PC-9 (cell line): ENCODE data around the gene LRP1B. TPM values are rescaled to one million over a fixed set of nuclear protein-coding genes. Genes with fewer than 3 reads are reported as not detected.

Experiments
- BruUV-seq: library from RNA; stranded (reverse); fragments of 400-500 nt; replicated peaks from 2 replicates; lab custom pipeline; 2021; lab: Mats Ljungman, UMichigan
- CTCF ChIA-PET: fragments of 300-600 bp; sonication (Branson Sonifier 250); formaldehyde crosslinking; loops from one replicate; lab custom pipeline; 2022; ENCODE audit warnings: antibody characterized with exemption; lab: Charles Lee
- POLR2A ChIA-PET: fragments of 300-600 bp; sonication (Branson Sonifier 250); formaldehyde crosslinking; loops from one replicate; lab custom pipeline; 2022; ENCODE audit warnings: antibody characterized with exemption; ENCODE audit not compliant: unreplicated experiment; lab: Charles Lee
- DNase-seq, 2 experiments: peaks; one replicate each; pipeline versions ENCODE4 v3.0.0 to v3.0.0-alpha.2; 2015 to 2022; ENCODE audit warnings: mixed read lengths in 1 of 2
- H2AFZ ChIP-seq: fragments of 200-600 bp; sonication (generic); 2 replicates; pipeline ENCODE4 v1.8.1; 2017; ENCODE audit warnings: antibody characterized with exemption
- H3F3A ChIP-seq: fragments of 200-600 bp; sonication (generic); 2 replicates; pipeline ENCODE4 v1.8.1; 2017; ENCODE audit warnings: antibody characterized with exemption, mild to moderate bottlenecking, low read depth; ENCODE audit not compliant: insufficient read depth
- H3K27ac ChIP-seq: fragments of 200-600 bp; sonication (generic); 2 replicates; pipeline ENCODE4 v1.6.1; 2016; ENCODE audit warnings: mixed run types
- H3K27me3 ChIP-seq: fragments of 200-600 bp; sonication (generic); 2 replicates; pipeline ENCODE4 v1.6.1; 2016; ENCODE audit warnings: low read depth, mixed run types; ENCODE audit not compliant: insufficient read depth
- H3K36me3 ChIP-seq: fragments of 200-600 bp; sonication (generic); 2 replicates; pipeline ENCODE4 v1.6.1; 2016; ENCODE audit warnings: low read depth, mixed run types
- H3K4me1 ChIP-seq: fragments of 200-600 bp; sonication (generic); replicated peaks from 2 replicates; pipeline ENCODE4 v1.6.1; 2016; ENCODE audit warnings: mixed run types; ENCODE audit not compliant: insufficient read depth
- H3K4me2 ChIP-seq: fragments of 200-600 bp; sonication (generic); 2 replicates; pipeline ENCODE4 v1.6.1; 2017; ENCODE audit warnings: mixed run types
- H3K4me3 ChIP-seq: fragments of 200-600 bp; sonication (generic); 2 replicates; pipeline ENCODE4 v1.6.1; 2016; ENCODE audit warnings: mixed run types
- H3K79me2 ChIP-seq: fragments of 200-600 bp; sonication (generic); 2 replicates; pipeline ENCODE4 v1.6.1; 2017; ENCODE audit warnings: low read depth, mixed run types
- H3K9me2 ChIP-seq: fragments of 200-600 bp; sonication (generic); 2 replicates; pipeline ENCODE4 v1.8.1; 2017; ENCODE audit warnings: mild to moderate bottlenecking; ENCODE audit not compliant: insufficient read depth
- H3K9me3 ChIP-seq: fragments of 200-600 bp; sonication (generic); 2 replicates; pipeline ENCODE4 v1.8.1; 2016; ENCODE audit warnings: low read depth; ENCODE audit not compliant: insufficient read depth
- H4K20me1 ChIP-seq: fragments of 200-600 bp; sonication (generic); 2 replicates; pipeline ENCODE4 v1.8.1; 2017; ENCODE audit not compliant: insufficient read depth
- CTCF ChIP-seq: fragments of 200-600 bp; sonication (generic); conservative IDR thresholded peaks from 2 replicates; pipeline ENCODE4 v1.6.1; 2017; ENCODE audit warnings: mixed run types, antibody characterized with exemption, mild to moderate bottlenecking, moderate library complexity
- EZH2 ChIP-seq: fragments of 200-600 bp; sonication (generic); IDR thresholded peaks from 2 replicates; pipeline ENCODE4 v1.8.0; 2017; ENCODE audit warnings: antibody characterized with exemption, low read depth
- intact Hi-C: fragments of 100-400 bp; cut with micrococcal nuclease; formaldehyde crosslinking; loops from one replicate; pipeline ENCODE4 v1.10.0; 2022; ENCODE audit not compliant: unreplicated experiment
- total RNA-seq: library from RNA; stranded (reverse); gene quantifications from 2 replicates; pipeline ENCODE4 v1.2.3, GENCODE V29; 2021

Gene LRP1B
- total RNA-seq, 1 experiment from 2014 or later: 1.7 TPM

GRCh38 chr2:140205093-140205492 is 1925.7 kb downstream of the LRP1B start:
- TF ChIP-seq EZH2 (no peak), CTCF (no peak)
- BruUV-seq: no TSS peak

GRCh38 chr2:140203347-140203746 is 1927.5 kb downstream of the LRP1B start:
- Histone ChIP-seq H2AFZ (no peak overlapping the region), H3K4me1 (no peaks in the 10 kb centered on the region), H3K79me2 (no peaks in the 10 kb centered on the region), H3F3A (no peaks in the 10 kb centered on the region), H3K27me3 (no peaks in the 10 kb centered on the region), H3K4me3 (no peak overlapping the region), H4K20me1 (no peaks in the 10 kb centered on the region), H3K27ac (no peak overlapping the region), H3K4me2 (no peak overlapping the region), H3K36me3 (no peaks in the 10 kb centered on the region), H3K9me3 (no peaks in the 10 kb centered on the region), H3K9me2 (no peaks in the 10 kb centered on the region)
- POLR2A ChIA-PET: interaction anchor here (0.6 kb wide), 1 partner anchor 530 kb away, joined by 3 read pairs; no protein-coding TSS in a partner anchor
- BruUV-seq: no TSS peak
- intact Hi-C loops: no loop called here
- TF ChIP-seq EZH2 (no peak), CTCF (no peak)
- CTCF ChIA-PET: no interaction called here
- no peak for DNase-seq

More at GRCh38 chr2:140205093-140205492, 1925.7 kb downstream of the LRP1B start:
- H3K4me1 ChIP-seq: no peaks in the 10 kb centered on the region
- ChIA-PET CTCF (interaction anchor here (0.6 kb wide), 1 partner anchor 163 kb away, joined by 3 read pairs; no protein-coding TSS in a partner anchor), POLR2A (no interaction called here)
- H3K27ac ChIP-seq: no peak overlapping the region
- no peaks in the 10 kb centered on the region for H3K9me2 ChIP-seq
- no peak overlapping the region for H3K4me3 ChIP-seq
- intact Hi-C loops: no loop called here
- no peaks in the 10 kb centered on the region for H3F3A ChIP-seq
- no peaks in the 10 kb centered on the region for H3K79me2 ChIP-seq
- no peak for DNase-seq
- no peaks in the 10 kb centered on the region for H3K36me3 ChIP-seq
- no peaks in the 10 kb centered on the region for H4K20me1 ChIP-seq
- H3K27me3 ChIP-seq: no peaks in the 10 kb centered on the region
- no peak overlapping the region for H2AFZ ChIP-seq
- H3K9me3 ChIP-seq: no peaks in the 10 kb centered on the region
- no peak overlapping the region for H3K4me2 ChIP-seq

- no peak overlapping the region for H3K4me2 ChIP-seq
- H3K9me3 ChIP-seq: no peaks in the 10 kb centered on the region
- H3K27me3 ChIP-seq: no peaks in the 10 kb centered on the region
- no TSS peak for BruUV-seq
- ChIA-PET CTCF (no interaction called here), POLR2A (no interaction called here)
- DNase-seq: no peak
- no peak overlapping the region; the same call in 1 of the 2 replicates for H2AFZ ChIP-seq
- H3K36me3 ChIP-seq: no peaks in the 10 kb centered on the region
- H3K9me2 ChIP-seq: no peaks in the 10 kb centered on the region
- H3F3A ChIP-seq: no peaks in the 10 kb centered on the region
- no peaks in the 10 kb centered on the region for H4K20me1 ChIP-seq
- no peaks in the 10 kb centered on the region for H3K4me1 ChIP-seq
- H3K79me2 ChIP-seq: no peaks in the 10 kb centered on the region
- no peak overlapping the region for H3K4me3 ChIP-seq
- intact Hi-C loops: no loop called here
- H3K27ac ChIP-seq: no peak overlapping the region
- no peak for TF ChIP-seq CTCF
- no peak for TF ChIP-seq EZH2
Measured at GRCh38 chr2:140201572-140201971, 1929.2 kb downstream of the LRP1B start.
